Measurements from ENCODE around the gene LMO7.
"Not testable (repeated sequence)": the region's sequence is repeated elsewhere in the genome, so short reads cannot be mapped to it uniquely, and the experiment has no call there.

LMO7 gene

GRCh38 chr13:75702476-75702875 is 66.3 kb downstream of the LMO7 start:
- DNase-seq, result no peak

DNA sequence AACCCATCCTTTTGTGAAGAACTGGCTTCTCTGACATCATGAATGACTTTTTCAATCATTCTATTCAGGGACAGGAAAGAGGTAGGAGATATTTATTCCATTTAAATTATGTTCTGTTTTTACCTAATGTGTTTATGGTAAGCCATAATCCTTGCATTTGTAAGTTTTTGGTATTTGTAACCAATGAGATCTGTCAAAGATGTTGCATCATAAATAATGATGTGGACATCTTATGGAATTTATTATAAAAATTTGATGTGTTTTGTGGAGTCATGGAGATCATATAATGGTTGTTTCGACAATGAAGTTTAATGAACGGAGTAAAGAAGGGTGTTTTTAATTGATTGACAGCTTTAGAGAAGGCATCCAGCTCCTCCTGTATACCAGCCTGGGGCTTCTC is 67.6 kb downstream of the LMO7 start:
- no peak for DNase-seq

GRCh38 chr13:75704194-75704926 is 68.2 kb downstream of the LMO7 start:
- no peak for DNase-seq

DNA sequence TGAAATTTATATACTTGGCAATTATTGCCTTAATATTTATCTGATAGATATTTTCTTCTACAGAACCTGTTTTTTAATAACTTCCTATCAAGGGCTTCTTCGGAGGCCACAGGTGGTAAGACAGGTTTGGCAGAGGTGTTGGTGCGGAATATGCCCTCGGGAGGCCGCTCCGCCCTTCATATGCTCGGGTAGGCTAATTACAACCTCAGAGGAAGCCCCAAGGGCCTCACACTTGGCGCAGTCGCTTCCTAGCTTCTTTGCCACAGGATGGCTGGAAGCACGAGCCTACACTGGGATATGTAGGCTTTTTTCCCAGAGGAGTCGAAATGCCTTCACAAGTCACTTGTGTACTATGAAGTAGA is 68.8 kb downstream of the LMO7 start:
- no peak for DNase-seq

DNA sequence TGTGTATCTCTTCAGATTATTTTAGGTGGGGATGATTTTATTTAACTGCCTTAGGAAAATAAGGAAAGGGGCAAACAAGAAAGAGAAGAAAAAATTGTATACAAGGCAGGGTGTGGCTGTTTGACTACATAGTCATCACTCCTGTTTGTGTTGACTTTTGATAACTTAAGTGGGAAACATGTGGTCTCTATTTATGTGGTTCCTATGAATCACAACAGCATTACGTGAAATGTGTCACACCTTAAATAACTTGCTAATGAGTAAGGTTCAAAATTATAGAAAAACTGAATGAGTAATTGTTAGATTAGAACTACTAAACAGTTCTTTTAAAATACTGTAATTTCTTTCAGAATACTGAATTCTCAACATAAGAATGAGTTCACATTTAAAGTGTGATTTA is 69.3 kb downstream of the LMO7 start:
- no peak for DNase-seq

DNA sequence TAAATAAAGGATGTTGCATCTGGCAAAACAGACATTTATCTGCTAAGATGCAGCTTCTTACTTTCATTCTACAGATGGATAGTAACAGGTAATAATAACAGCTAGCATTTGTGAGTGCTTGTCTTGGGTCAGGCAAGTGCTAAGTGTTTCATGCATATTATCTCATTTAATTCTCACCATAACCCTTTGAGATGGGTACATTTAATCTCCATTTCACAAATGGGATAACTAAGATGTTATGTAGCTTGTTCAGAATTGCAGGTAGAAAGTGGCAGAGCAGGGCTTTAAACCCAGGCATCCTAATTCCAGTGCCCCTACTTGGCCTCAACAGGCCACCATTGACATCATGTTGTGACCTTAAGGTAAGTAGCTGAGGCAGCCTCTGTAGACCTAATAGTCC is 69.8 kb downstream of the LMO7 start:
- DNase-seq, result no peak

DNA sequence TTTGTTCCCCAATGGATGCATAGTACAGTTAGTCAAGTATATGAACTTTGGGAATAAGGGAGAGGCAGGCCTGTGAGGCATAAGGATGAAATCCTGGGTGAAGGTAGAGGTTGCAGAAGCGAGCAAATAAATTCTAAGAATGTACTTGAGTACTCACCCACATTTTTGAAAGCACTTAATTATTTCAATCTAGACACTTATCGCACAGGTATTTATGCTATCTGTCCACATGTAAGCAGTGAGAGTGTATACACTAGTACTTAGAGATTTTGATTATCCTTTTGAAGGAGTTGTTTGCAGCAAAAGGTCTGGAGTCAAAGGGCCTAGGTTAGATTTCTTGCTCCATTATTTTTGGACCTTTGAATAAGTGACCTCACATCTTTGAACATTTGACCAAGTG is 77.7 kb downstream of the LMO7 start:
- no peak for DNase-seq

DNA sequence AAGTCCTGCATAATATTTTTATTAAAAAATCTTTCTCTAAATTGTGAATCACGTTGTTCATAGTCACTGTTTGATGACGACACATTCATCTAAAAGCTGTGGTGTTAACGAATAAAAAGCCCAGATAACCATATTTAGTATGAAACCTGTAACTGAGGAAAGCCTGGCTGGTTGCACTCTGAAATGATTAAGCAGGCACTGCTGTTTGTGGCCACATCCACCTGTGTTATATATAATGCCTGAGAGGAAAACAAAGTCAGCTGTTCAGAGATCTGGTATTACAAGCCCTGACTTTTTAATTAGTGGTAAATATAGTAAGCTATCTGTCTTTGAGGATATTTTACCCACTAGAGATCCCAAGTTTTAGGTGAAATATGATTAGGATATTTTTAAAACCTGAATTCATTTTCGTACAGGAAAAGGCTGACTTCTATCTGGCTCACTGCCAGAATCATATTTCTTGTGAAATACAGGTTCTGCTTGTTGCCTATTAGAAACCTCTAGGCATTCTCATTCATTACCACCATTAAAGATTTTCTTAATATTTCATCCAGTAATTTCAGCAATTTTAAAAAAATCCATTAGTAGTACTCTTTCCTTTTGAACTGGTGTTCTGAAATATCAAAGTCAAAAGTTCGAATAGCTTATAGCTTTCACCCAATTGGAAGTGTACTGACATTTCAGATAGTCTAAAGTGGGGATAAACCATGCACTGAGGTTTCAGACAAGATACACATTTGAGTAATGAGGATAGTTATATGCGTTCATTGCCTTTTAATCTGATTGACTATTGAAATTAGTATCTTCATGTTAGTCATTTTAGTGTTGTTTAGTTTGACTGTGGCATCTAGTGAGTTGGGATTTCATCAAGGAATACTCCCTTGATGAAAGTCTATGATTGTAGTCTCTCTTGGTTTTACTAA is 79.7 kb downstream of the LMO7 start:
- DNase-seq, result no peak

- DNase-seq, result no peak
Observed at GRCh38 chr13:75717525-75717924, 81.4 kb downstream of the LMO7 start.

- DNase-seq, result no peak
Observed at GRCh38 chr13:75721307-75721706, 85.2 kb downstream of the LMO7 start.

- no peak for DNase-seq
Observed at GRCh38 chr13:75723901-75724300, 87.8 kb downstream of the LMO7 start.

- no peak for DNase-seq
Observed at GRCh38 chr13:75724752-75725517, 88.8 kb downstream of the LMO7 start.

GRCh38 chr13:75725736-75726135 is 89.6 kb downstream of the LMO7 start:
- no peak for DNase-seq

DNA sequence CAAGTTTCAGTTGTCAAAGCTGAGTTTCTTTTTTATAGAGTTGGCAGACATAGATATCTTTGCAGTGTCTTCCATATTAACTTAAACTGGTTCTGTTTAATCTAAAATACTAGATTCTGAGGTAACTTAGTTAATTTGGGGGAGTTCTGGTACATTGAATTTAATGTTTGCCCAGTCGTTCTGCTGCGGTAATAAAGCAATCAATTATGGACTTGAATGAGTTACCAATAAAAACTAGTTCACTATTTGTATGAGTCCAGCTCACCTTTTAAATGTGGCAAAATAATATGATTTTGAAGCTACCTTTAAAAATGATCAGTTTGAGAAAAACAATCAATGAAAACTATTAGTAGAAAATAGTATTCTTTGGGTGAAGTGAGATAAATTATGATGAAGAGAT is 90.2 kb downstream of the LMO7 start:
- no peak for DNase-seq

DNA sequence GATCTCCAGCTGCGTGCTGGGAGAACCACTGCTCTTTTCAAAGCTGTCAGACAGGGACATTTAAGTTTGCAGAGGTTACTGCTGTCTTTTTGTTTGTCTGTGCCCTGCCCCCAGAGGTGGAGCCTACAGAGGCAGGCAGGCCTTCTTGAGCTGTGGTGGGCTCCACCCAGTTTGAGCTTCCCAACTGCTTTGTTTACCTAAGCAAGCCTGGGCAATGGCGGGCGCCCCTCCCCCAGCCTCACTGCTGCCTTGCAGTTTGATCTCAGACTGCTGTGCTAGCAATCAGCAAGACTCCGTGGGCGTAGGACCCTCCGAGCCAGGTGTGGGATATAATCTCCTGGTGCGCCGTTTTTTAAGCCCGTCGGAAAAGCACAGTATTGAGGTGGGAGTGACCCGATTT is 97.0 kb downstream of the LMO7 start:
- DNase-seq, result not testable (repeated sequence)

- no peak for DNase-seq
Observed at GRCh38 chr13:75736173-75736572, 100.0 kb downstream of the LMO7 start.

GRCh38 chr13:75738841-75739240 is 102.7 kb downstream of the LMO7 start:
- no peak for DNase-seq

DNA sequence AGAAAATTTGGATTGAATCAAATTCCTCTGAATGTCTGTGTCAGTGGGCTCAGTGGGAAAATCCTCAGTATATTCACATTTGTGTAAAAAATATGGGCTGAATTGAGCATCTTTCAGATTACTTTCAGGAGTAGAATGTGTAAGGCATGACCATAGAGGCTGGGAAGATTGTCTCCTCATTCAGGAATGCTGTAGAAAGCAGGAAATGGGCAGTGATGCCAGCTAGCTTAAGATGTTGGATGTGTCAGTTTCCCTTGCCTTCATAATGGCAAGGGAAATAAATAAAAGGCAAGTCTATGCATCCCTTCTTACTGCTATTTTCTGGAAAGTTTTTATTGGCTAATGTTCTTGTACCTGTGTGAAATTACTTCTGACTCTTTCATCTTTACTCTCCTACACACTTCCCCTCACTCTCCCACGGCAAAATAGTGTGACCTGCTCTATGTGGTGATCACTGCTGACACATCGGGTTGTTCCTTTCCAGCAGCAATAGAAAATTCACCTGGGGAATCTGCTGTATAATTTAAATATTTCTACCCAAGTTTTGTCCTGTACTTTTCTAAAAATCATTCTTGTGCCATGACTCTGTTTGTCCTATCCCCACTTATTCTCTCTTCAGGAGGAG is 103.2 kb downstream of the LMO7 start:
- no peak for DNase-seq

GRCh38 chr13:75740031-75740430 is 103.9 kb downstream of the LMO7 start:
- DNase-seq, result no peak

GRCh38 chr13:75743072-75743471 is 106.9 kb downstream of the LMO7 start:
- DNase-seq, result not testable (repeated sequence)

GRCh38 chr13:75744127-75744526 is 108.0 kb downstream of the LMO7 start:
- no peak for DNase-seq

GRCh38 chr13:75745387-75745786 is 109.3 kb downstream of the LMO7 start:
- DNase-seq, result no peak

- DNase-seq, result no peak
Observed at GRCh38 chr13:75748874-75749273, 112.7 kb downstream of the LMO7 start.

Data from activated CD4-positive, alpha-beta T cell treated with anti-CD3 and anti-CD28 coated beads, Interleukin-2, amount 50 U/mL, for 1 hour (primary cell).